DMS53 (cell line): ENCODE data around the gene TTC5.
A peak's percentile ranks its signal among the peaks of the same experiment; 100 is the strongest.
"Not testable (repeated sequence)": the region's sequence is repeated elsewhere in the genome, so short reads cannot be mapped to it uniquely, and the experiment has no call there.

Experiments
- DNase-seq: peaks from one replicate; lab custom pipeline; 2025; lab: John Stamatoyannopoulos, UW

Gene TTC5, protein sequence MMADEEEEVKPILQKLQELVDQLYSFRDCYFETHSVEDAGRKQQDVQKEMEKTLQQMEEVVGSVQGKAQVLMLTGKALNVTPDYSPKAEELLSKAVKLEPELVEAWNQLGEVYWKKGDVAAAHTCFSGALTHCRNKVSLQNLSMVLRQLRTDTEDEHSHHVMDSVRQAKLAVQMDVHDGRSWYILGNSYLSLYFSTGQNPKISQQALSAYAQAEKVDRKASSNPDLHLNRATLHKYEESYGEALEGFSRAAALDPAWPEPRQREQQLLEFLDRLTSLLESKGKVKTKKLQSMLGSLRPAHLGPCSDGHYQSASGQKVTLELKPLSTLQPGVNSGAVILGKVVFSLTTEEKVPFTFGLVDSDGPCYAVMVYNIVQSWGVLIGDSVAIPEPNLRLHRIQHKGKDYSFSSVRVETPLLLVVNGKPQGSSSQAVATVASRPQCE

DNA sequence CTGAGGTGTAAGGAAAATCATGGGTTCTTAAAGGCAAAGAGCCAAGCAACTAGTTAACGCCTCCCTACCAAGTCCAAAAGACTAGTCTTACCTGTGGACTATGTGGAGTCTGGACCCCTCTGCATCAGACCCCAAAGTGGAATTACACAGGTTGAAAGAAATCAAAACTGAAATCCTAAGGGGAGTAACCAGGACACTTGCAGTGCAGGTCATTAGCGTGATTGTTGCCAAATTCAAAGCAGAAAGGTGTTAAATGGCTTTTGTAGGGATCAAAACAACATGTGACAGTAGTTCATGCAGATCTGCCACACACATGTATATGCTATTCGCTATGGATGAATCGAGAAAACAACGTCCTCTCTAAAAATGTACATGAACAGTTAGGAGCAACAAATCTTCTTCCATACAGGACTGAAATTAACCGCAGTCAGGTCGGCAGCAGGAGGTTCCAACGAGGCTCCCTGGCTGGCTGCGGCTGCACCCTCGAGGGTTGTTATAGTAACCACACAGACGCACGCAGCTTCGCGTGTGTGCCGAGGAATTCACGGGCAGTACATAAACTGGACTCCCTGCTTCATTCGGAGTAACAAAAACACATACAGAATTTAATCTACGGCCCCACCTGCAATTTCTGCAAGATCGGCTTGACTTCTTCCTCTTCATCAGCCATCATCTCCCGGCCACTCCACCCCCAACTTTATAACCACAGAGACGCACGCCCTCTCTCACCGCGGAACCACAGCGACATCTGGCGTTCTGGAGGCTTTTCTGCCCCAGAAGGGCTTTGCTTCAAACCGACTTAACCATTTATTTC, at the start of gene TTC5:
TTC5 (minus strand) TSS at position 687 of the 814 bp plus-strand sequence; CDS start at position 673, 14 bp downstream.
- peak; percentile 76 for DNase-seq

DNA sequence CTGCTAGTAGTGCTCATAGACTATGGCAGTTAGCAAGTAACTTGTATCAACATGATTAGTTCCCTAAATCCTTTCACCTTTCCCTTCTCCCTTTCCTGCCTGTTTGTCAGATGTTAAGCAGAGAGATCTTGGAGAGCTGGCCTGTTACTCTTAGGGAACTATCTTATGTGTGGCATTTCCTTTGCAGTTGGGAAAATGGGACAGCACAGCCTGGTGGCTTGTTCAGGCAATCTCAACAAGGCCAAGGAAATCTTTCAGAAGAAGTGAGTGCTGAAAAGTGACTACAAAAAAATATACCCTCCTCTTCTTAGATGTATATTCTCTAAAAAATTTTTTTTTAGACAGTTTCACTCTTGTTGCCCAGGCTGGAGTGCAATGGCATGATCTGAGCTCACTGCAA, 45.1 kb upstream of the TTC5 start:
- no peak for DNase-seq

DNA sequence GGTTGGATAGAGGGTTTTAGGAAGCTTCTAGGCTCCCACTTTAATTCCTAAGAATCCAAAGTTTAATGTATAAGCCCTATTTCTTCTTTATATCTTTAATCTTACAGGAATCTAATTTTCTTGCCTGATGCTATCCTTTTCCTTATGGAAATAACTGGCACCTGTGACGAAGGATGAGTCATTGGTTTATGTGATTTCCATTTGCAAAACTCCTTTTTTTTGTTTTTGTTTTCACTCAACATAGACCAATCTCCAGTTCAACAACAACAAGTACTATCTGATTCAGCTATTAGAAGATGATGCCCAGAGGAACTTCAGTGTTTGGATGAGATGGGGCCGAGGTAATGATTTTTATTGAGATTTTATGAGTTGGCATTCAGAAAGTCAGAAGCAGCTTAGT, 44.5 kb upstream of the TTC5 start:
- DNase-seq = no peak

DNA sequence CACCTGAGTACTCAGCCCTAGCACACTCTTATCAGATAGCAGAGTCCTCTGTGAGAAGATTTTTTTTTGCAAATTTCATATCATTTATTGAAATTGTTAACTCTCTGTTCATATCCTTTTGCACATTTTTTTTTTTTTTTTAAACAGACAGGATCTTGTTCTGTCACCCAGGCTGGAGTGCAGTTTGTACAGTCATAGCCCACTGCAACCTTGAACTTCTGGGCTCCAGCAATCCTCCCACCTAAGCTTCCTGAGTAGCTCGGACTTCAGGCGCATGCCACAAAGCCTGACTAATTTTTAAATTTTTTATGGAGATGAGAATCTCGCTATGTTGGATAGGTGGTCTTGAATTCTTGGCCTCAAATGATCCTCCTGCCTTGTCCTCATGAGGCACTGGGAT, 42.0 kb upstream of the TTC5 start:
- DNase-seq = no peak

DNA sequence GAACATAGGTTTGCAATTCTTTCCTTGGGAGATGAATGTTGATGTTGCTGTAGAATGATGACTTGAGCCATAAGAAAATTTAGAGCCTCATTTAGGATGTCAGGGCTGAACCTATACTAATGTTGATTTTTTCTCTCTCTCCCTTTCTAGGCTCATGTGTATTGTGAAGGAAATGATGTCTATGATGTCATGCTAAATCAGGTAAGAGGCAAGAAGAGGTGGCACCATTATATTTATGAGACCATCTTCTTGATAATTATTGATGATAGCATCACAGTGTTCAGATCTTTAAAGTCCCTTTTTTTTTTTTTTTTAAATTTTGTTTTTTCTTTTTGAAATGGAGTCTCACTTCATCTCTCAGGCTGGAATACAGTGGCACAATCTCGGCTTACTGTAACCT, 41.0 kb upstream of the TTC5 start:
- DNase-seq = no peak

DNA sequence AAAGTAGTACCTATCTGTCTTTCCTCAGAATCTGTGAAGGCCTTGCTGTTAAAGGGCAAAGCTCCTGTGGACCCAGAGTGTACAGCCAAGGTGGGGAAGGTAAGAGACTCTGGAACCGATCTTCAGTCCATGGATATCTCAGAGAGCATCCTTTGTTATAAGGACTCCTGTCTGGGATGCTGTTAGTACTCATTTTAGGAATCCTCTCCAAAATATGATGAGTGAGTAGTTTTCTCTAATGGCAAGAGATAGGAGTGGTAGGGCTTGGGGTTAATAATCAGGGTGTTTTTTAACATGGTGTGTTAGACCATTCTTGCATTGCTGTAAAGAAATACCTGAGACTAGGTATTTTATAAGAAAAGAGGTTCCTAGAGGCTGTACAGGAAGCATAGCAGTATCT, 39.6 kb upstream of the TTC5 start:
- no peak for DNase-seq

DNA sequence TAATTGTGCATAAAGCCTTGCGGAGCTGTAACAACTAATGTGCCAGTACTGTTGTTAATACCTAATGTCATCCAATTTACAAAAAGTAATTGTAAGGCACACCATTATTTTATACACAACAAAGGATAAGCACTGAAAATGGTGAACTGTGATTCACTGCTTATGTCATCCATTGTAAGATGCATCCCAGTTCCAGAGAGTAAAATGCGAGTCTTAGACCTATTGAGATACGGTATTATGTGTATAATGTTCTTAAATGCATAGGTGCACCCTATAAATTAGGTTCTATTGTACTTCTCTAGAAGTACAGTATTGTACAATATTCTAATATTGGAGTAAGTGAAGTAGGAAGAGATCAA, 38.1 kb upstream of the TTC5 start:
- peak; percentile 28 for DNase-seq

DNA sequence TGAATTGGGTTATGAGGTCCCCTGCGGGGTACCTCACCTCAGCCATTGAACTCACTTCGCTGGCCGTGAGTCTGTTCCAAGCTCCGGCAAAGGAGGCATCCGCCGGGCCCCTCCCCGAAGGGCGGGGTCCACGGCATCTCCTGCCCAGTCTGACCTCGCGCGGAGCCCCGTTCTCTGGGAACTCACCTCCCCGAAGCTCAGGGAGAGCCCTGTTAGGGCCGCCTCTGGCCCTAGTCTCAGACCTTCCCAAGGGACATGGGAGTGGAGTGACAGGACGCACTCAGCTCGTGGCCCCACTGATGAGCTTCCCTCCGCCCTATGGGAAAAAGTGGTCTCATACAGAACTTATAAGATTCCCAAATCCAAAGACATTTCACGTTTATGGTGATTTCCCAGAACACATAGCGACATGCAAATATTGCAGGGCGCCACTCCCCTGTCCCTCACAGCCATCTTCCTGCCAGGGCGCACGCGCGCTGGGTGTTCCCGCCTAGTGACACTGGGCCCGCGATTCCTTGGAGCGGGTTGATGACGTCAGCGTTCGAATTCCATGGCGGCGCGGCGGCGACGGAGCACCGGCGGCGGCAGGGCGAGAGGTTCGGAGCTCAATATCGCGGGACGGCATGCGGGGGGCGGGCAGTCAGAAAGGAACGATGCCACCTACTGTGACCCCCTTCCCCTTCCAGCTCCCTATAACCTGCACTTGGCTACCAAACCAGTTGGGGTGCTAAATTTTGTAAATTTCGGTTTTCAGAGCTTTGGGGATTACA, 37.5 kb upstream of the TTC5 start, which contains the start of gene PARP2:
PARP2 (plus strand) TSS at position 544 of the 770 bp plus-strand sequence; CDS start at position 551, 7 bp downstream.
- DNase-seq = peak; percentile 97

DNA sequence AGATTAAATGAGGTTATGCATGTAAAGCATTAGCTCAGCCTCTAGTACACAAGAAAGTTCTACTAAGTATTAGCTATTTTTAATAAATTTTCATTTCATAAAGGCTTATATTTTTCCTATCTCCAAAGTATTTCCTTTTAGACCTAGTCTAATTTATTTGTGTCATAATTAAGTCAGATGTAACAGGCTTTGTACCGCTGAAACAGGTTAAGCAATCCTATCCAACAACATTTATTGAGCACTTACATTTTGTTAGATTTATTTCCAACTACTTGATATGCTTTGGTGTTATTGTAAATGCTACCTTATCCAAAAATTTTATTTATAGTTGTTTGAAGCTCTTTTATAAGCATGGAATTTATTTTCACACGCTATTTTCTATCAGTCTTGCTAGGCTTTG, 35.9 kb upstream of the TTC5 start:
- no peak for DNase-seq

DNA sequence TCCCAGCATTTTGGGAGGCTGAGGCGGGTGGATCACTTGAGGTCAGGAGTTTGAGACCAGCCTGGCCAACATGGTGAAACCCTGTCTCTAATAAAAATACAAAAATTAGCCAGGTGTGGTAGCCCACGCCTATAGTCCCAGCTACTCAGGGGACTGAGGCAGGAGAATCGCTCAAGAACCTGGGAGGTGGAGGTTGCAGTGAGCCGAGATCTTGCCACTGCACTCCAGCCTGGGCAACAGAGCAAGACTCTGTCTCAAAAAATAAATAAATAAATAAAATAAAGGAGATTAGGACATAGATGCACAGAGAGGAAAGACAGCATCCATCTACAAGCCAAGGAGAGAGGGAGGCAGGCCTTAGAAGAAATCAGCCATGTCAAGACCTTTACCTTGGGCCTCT, 35.3 kb upstream of the TTC5 start:
- DNase-seq = not testable (repeated sequence)

DNA sequence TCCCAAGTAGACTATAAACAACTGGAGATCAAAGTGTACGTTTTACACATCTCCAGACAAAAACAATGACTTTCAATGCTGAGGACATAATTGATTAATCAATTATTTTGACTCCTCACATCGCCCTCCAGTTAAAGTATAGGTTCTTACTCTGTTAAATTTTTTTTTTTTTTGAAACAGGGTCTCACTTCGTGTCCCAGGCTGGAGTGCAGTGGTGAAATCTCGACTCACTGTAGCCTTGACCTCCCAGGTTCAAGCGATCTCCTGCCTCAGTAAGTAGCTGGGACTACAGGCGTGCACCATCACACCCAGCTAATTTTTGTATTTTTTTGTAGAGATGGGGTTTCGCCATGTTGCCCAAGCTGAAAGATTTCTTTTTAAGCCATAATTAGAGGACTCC, 28.3 kb upstream of the TTC5 start:
- no peak for DNase-seq

DNA sequence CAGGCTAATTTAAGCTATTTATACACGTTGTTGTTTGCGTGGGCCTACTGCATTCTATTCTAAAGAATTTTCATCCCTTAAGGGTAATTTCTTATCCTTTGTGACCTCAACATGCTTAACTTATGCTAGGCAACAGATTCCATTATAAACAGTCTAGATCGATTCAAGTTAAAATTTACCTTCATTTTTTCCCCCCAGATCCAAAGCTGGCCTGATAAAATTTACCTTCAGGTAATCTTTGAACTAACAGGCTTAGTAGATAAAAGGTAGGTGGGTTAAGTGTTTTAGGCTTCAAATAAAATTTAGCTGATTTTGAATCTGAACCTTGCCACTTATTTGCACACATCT, 27.7 kb upstream of the TTC5 start:
- DNase-seq = no peak

DNA sequence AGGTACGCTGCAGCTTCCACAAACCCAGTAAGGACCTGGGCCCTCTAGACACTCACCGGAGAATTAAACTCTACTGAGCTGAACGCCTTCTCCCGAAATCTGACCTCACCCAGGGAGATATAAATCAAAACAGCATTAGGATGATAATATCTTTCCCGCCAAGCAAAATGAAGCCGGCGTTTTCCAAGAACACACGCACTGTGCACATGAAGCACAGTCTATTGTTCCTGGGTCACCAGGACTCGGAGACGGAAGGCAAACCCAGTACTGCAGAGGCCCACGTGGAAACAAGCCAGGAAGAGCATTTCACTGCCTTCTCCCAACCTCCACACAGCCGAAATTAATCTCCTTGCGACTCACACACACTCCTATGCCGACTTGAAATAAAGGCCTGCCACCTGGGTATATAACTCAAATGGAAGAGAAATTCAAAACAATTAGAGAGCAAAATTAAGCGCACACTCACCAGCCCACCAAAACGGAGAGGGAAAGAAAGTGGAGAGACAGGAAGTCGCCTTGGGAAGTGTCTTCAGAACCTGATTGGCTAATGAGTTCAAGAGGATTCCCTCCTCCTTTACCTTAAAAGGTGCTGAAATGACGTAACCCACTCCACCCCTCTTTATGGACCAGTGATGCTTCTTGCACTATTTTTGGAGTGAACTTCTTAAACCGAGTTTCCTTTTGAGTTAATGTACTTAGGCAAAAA, 27.2 kb upstream of the TTC5 start, which contains the start of gene CCNB1IP1:
CCNB1IP1 (minus strand) TSS at position 492 of the 706 bp plus-strand sequence. CDS start 16,756 bp downstream, outside the sequence.
- peak; percentile 82 for DNase-seq

DNA sequence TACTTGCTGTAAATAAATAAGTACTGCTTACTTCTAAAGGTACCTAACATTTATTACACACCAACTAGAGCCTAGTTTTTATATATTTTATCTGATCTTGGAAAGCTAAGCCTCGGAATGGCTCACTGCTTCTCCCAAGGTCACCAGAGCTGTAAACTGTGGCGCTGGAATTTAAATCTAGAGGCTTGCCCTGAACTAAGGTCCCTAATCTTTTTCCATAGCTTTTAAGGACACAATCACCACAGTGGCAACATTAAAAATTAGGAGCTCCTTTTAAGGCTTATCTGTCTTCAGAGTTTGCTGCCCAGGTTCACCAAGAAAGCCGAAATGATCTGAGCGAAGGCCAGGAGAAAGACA, 26.7 kb upstream of the TTC5 start:
- peak; percentile 17 for DNase-seq

DNA sequence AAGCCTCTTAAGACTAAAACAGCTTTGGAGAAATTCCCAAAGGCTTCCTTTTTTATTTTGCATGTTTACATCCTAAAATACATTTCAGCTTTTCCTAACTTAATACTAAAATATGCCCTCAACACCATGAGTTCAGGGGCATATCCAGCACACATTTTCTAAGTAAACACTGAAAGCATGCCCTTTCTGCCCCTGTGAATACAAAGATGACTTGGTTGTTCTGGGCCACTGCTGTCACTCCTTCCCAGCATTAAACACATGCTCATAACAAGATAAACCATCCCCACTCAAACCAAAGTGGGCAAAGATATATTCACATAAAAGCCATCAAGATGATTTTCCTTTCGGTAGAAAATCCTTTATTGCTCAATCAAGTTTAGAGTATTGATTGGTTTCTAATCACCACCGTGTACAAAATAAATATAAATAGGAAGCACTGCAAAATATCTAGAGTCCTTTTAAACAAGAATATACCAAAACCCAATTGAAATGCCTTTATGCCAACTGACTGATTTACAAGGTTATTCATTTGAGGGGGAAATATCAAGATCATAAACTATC, 25.4 kb upstream of the TTC5 start:
- no peak for DNase-seq

DNA sequence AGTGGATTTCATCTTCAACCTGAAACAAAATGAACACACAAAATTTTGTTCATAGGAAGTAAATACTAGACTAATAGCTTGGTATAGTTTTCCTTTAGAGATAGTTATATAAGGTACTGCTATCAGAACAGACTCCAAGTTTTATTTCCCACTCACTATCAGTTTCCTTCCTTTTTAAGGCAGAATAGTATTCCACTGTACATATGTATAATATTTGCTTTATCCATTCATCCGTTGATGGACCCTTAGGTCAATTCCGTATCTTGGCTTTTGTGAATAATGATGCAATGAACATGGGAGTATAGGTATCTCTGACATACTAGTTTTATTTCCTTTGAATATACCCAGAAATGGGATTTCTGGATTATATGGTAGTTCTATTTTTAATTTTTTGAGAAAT, 23.6 kb upstream of the TTC5 start:
- no peak for DNase-seq

DNA sequence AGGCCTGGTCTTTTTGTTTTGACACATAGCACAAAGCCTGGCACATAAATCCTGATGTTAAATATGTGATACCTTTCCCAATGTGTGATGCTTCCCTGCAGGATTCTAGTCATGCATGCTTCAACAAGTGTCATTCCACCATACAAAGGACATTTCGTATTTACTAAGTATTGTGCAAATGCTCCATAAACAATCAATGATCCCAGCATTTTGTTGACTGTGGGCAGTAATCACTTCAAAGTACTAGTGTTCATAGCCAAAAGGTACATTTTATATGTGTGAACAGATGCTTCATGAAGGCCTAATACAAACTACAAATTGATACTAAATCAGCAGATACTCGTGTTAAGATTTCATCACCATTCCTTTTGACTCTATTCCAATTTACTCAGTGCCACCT, 23.0 kb upstream of the TTC5 start:
- DNase-seq = no peak

DNA sequence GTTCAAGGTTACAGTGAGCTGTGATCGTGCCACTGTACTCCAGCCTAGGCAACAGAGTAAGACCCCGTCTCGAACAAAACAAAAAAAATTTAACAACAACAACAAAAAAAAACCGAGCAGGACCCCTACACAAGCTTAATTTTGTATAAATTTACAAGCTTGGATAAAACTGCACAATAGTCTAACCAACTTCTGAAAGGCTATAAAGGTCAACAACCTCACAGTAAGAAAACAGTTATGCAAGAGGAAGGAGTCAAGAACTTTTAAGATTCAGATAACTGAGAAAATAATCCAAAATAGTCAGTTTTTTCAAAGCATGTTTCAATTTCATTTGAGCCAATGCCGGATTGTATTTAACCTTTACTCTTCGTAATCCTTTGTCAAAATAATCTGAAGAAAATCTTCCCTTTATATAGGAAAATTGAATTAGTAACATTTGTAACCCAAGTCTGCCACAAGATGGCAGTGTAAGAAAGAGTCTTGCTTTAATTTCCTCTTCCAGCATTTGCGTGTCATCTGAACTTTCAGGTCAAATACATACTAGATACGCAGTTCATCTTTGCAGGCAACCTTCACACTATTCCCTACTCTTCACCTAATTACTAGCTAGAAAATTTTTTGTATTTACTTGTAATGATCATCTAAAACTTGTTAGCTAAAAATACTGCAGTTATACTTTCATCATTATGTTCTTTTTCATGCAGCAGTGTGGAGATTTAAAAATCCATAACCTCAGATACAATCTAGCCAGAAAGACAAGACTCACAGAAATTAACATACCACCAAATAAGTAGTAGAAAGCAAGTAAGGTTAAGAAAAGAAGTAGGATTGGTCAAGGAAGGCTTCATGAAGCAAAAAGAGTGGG, 21.5 kb upstream of the TTC5 start:
- DNase-seq = peak; percentile 59

DNA sequence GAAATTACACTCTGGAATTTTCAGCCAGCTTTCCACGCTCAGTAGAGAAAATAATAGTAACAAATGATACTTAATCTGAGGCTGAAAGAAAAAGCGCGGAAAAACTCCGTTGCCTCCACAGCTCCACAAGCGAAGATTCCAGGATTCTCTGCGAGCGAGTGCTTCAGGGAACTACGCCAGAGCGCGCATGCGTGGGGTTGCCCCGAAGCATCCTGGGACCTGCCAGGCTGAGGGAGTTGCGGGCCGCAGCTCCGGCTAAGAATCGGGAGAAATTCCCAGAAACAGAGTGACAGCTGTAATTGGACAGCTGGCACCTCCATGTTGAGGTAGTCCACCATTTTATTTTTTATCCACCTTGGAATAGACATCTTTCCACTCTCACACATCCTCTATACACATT, 12.0 kb upstream of the TTC5 start:
- DNase-seq = no peak

DNA sequence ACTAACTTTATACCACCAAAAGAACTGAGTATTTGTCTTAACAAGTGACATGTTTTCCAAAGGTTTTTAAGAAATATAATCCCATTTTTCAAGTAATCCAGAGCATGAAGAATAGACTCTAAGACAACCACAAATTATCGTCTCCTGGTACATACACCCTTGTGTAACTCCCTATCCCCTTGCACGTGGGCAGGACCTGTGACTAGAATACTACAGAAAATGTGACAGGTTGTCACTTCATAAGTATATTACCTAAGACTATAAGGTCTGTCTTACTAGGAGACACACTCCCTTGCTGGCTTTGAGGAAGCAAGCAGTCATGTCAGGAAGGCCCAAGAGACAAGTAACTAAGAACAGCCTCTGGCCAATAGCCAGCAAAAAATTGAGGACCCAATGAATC, 8.3 kb upstream of the TTC5 start:
- DNase-seq = no peak

DNA sequence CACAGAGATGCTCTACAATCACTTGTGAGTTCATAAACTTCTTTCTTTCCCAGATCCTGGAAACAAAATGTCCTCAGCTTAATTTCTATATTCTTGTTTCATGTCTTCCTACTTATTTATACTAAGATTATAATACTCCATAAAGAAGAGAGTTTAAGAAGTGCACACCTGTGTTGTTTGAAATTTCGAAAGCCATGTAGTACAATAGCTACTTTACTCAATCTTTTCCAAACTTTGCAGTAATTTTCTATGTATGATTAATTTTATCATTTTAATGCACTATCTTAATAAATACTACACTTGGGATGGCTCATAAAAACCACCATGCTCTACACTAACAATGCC, 300 bp upstream of the TTC5 start:
- DNase-seq = no peak
